COLO829 (cell line): ENCODE measurements around the gene CYS1.
"Not testable (repeated sequence)": the region's sequence is repeated elsewhere in the genome, so short reads cannot be mapped to it uniquely, and the experiment has no call there.

Experiments
- DNase-seq: peaks from one replicate; pipeline ENCODE4 v3.0.0; 2012; ENCODE audit warnings: low spot score

CYS1 gene

DNA sequence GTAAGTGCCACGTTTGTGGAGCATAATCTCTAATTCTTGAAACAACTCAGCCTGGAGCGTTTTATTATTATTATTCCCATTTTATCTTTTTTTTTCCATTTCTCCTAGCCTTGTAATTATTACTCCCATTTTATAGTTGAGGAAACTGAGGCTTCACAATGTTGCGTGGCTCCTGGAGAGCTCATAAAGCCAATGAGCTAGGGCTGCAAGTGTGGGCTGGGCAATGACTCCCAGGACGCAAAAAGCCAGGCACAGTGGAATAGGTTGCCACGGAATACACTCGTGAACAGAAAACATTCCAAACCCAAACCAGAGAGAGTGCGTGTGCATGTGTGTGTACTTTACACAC is 50.4 kb downstream of the CYS1 start:
- DNase-seq, result no peak

GRCh38 chr2:10028988-10029874 is 51.0 kb downstream of the CYS1 start:
- DNase-seq, result no peak

DNA sequence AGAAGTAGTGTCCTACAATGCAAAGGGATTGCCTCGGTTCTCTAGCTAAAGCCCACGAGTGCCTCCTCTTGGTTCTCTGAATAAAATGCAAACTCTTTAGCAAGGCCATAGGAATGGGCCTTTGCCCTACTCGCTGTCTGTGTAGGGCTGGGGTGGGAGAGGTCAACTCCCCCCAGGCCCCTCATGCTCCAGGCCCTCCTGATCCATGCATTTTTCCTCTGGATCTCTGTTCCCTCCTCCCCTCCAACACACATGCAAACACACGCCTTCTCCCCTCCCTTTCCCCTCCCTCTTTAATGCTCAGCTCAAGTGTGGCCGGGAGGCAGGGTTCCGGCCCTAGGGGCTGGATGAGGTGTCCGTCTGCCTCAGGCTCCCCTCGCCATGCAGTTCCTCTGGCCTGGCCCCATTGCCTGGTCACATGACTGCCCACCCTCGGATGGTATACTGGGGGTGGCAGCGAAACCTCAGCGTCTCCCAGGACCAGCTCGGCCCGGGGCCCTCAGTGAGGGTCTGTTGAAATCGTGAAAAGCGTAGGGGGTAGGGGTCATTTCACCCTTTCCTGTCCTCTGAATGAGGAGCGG is 51.7 kb downstream of the CYS1 start:
- DNase-seq, result no peak

DNA sequence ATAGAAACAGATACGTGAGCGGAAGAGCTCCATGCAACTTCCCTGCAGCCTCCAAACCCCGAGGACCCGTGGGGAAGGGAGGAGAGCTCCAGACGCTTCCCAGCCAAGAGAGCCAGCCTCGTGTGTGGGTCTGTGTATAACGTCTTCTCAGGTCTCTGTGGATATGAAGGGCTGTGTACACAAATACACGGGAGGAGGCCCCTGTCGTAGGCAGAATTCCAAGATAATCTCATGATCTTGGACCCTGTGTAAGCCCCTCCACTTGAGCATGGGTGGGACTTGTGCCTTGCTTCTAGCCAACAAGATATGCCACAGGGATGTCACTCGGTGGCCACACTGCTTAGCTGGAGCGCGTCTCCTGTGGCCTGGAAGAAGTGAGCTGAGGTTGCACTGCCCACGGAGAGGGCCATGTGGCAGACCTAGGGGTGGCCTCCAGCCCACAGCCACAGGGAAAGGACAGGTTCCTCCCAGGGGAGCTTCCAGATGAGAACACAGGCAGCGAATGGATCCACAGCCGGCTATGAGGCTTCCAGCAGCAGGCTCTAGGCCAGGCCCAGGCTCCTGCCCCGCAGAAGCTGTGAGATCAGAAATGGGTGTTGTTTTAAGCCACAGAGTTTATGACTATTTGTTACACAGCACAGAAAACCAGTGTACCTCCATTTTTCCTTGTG is 52.4 kb downstream of the CYS1 start:
- no peak for DNase-seq

DNA sequence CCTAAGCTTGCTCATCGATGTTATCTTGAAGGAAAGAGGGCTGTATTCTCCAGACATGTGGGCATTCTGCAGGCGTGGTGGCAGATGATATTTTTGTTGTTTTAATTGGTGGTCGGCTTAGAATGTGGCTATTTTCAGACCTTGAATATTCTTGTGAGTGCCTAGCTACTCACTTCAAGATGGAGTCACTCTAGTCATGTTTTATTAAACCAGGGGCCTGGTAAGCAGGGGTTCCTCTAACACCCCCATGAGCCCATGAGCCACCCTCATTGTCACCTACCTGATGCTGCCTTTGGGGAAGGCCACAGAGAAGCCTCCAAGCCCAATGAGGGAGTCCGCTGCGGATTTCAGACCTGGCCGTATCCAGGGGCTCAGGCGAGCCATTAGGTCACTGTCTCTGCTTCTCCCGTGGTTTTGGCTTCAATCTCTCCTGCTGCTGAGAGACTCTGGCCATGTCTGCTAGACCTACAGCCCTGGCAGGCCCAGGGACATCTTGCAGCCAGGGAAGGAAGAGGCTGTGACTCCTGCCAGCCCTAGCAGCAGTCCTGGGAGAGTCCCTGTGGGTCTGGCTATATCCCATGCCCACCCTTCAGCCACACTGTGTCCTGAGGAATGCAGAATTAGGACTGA is 53.2 kb downstream of the CYS1 start:
- no peak for DNase-seq

DNA sequence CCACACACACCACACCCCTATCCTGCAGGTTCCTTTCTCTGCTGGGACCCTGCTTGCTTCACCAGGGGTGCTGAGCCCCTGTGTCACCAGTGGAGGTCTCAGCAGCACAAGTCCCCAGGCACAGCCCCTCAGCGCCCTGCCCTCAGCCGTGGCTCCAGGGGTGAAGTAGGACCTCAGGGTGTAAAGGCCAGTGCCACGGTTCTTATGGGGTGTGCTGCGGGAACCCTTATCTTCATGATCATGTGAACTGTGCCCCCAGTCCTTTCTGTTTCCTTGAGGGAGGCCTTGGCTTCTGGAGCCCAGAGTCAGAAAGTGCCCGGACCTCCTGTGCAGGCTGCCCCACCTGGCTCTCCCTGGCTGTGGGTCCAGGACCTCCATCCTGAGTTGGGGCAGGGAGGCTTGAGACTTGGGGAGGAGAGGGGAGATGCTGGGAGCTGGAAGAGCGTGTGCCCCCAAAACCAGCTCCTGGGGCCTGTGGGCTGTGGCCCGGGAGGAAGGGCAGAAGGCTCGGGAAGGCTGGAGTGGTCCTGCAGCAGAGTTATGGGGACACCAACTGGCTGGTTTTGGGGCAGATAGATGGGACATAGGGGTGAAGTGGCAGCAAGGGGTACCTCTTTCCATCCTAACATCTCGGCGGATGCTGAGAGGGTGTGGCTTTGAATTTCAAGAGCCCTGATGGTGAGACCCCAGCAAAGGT is 57.1 kb downstream of the CYS1 start:
- no peak for DNase-seq

DNA sequence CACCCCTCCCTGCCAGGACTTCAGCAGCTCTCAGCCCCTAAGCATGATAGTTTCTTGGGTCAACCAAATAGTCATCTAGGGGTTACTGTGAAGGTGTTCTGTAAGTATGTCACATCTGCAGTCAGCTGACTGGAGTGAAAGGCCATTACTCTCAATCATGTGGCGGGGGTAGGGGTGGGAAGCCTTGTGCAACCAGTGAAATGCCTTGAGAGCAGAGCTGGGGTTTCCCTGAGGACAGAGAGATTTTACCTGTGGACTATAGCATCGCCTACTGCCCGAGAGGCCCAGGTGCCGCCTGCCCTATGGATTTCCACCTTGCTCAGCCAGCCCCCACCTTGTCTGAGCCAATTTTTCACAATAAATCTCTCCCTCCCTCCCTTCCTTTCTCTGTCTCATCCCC is 57.8 kb downstream of the CYS1 start:
- no peak for DNase-seq

- no peak for DNase-seq
These were observed 58.2 kb downstream of the CYS1 start for GRCh38 chr2:10022041-10022421.

DNA sequence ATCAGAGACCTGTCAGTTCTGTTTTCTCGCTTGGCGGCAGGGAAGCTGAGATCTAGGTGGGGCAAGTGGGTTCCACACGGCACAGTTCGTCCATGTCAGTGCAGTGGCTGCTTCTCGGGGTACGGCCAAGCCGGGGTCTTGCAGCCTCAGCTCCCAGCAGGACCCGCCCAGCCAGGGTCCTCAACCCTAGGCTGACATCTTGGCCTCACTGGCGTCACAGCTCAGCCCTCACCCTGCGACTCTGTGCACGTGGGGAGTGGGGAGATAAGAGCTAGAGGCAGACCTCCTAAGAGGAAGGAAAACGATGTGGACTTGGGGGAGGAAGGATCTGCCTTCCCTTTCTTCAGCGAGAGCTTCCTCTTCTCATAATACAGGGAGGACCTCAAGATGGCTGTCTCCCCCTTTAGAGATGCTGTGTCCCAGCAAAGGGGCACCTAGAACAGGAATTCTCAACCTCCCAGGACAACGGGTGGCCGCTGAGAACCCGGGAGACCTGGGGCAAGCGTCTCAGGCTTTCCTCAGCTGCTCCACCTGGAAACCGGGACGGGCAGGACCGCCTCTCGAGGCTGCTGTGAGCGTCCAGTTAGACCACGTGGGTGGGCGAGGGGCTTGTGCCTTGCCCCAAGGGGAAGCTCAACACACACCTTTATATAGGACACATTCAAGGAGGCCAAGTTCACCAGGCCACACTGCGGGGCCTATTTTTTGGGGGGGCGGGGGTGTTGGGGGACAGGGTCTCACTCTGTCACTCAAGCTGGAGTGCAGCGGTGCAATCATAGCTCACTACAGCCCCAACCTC is 60.4 kb downstream of the CYS1 start:
- no peak for DNase-seq

DNA sequence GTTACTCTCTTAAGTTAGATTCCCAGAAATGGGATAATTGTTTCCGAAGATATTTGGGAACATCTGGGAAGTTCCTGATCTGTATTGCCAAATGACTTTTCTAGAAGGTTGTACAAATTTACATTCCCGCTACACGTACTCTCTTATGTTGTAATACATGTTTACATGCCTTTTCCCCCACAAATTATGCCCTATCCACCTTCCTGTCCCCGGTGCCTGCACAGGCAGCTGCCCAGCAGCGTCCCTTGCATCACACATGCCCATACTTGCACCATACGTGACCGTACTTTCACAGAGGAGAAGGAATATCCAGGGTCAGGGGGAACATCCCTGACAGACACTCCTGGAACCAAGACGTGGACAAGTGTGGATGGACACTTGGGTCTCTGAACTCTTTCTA is 61.0 kb downstream of the CYS1 start:
- no peak for DNase-seq

DNA sequence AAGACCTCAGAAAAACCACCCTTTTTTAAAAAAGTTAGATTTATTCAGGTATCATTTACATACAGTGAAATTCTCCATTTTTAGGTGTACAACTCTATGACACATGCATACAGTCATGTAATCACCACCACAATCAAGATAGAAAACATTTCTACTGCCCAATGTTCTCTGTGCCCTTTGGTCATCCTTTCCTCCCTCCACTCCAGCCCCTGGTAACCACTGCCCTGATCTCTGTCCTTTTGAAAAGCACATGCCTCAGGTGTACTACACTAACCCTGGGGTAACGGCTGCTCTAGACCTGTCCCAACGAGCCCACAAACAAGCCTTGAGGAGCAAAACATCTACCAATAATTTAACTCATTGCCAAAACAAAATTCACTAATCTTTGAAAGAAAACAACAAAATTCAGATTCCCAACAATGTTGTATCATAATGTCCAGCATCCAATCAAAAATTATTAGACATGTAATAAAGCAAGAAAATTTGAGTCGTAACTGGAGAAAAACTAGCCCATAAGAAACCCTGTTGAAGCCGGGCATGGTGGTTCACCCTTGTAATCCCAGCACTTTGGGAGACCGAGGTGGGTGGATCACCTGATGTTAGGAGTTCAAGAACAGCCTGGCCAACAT is 62.8 kb downstream of the CYS1 start:
- DNase-seq, result no peak

DNA sequence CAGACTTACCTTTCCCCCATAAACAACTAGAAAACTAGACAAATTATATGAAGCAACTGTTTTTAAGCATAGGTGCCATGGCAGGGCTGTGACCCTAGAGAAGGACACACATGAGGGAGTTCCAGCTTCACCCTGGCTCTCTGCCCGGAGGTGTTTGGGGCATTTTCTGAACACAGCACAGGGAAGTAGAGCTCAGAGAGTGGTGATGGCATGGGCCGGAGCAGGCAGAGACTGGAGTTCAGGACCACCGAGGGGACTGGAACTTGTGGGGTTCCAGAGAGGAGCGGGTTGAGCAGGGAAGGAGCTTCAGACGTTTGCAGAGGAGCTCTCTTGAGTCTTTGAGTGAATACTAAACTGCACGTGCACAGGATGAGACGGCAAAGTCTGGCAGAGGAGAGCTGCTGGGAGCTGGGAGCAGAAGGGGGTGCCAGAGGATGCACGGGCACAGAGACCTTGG is 63.4 kb downstream of the CYS1 start:
- no peak for DNase-seq

DNA sequence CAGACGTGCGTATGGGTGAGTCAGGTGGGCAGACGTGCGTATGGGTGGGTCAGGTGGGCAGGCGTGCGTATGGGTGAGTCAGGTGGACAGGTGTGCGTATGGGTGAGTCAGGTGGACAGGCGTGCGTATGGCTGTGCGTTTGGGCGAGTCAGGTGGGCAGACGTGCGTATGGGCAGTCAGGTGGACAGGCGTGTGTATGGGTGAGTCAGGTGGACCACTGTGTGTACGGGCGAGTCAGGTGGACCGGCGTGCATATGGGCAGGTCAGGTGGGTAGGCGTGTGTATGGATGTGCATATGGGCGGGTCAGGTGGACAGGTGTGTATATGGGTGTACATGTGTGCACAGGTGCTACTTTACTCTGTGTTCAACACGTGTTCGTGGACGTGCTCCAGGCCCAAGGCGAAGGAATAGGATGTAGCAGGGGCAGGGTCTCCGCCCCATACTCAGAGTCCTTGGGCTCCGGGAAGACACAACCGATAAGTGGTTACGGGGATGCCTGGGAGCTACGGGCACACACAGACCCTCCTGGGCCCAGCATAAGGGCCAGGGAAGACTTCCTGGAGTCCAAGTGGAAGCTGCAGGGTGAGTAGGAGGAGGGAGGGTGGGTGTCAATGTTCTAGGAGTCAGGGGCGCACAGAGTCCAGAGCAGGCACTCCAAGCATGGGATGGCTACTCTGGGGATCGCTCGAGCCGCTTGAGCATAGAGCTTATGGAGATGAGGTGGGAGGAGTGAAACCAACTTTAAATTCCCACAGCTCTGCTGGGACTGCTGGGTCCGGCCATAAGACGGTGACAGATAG is 64.0 kb downstream of the CYS1 start:
- no peak for DNase-seq

DNA sequence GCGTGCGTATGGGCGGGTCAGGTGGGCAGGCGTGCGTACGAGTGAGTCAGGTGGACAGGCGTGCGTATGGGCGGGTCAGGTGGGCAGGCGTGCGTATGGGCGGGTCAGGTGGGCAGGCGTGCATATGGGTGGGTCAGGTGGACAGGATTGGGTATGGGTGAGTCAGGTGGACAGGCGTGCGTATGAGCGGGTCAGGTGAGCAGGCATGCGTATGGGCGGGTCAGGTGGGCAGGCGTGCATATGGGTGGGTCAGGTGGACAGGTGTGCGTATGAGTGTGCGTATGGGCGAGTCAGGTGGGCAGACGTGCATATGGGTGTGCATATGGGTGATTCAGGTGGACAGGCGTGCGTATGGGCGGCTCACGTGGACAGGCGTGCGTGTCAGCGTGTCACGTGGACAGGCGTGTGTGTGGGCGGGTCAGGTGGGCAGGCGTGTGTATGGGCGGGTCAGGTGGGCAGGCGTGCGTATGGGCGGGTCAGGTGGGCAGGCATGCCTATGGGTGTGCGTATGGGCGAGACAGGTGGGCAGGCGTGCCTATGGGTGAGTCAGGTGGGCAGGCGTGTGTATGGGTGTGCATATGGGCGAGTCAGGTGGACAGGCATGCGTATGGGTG is 64.7 kb downstream of the CYS1 start:
- not testable (repeated sequence) for DNase-seq

DNA sequence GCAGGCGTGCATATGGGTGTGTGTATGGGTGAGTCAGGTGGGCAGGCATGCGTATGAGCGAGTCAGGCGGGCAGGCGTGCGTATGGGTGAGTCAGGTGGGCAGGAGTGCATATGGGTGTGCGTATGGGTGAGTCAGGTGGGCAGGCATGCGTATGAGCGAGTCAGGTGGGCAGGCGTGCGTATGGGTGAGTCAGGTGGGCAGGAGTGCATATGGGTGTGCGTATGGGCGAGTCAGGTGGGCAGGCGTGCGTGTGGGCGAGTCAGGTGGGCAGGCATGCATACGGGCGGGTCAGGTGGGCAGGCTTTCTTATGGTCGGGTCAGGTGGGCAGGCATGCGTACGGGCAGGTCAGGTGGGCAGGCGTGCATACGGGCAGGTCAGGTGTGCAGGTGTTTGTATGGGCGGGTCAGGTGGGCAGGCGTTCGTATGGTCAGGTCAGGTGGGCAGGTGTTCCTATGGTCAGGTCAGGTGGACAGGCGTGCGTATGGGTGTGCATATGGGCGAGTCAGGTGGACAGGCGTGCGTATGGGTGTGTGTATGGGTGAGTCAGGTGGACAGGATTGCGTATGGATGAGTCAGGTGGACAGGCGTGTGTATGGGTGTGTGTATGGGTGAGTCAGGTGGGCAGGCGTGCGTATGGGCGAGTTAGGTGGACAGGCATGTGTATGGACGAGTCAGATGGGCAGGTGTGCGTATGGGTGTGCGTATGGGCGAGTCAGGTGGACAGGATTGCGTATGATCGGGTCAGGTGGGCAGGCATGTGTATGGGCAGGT is 65.6 kb downstream of the CYS1 start:
- DNase-seq, result no peak

- not testable (repeated sequence) for DNase-seq
These were observed 66.4 kb downstream of the CYS1 start for GRCh38 chr2:10013651-10014417.

DNA sequence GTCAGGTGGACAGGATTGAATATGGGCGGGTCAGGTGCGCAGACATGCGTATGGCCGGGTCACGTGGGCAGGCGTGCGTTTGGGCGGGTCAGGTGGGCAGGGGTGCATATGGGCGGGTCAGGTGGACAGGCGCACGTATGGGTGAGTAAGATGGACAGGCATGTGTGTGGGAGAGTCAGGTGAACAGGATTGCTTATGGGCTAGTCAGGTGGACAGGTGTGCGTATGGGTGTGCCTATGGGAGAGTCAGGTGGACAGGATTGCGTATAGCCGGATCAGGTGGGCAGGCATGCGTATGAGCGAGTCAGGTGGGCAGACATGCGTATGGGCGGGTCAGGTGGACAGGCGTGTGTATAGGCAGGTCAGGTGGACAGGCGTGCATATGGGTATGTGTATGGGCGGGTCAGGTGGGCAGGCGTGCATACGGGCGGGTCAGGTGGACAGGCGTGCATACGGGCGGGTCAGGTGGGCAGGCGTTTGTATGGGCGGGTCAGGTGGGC is 67.2 kb downstream of the CYS1 start:
- DNase-seq, result no peak
